GM23338 (cell line): ENCODE measurements around the gene TRPC4.

Source experiments
- CTCF ChIP-seq, 2 experiments: fragments of 200-600 bp in 1 of 2; sonication (generic) in 1 of 2; conservative IDR thresholded peaks; 2 replicates each; pipeline versions ENCODE4 v1.5.1 to v1.6.1; 2016 to 2017; ENCODE audit warnings: antibody characterized with exemption in 2 of 2, low read depth in 2 of 2, mild to moderate bottlenecking in 2 of 2, moderate library complexity in 1 of 2
- EZH2 ChIP-seq: fragments of 200-600 bp; sonication (generic); IDR thresholded peaks from one replicate; pipeline ENCODE4 v1.8.0; 2017; ENCODE audit warnings: antibody characterized with exemption, mild to moderate bottlenecking, low read depth; ENCODE audit not compliant: unreplicated experiment
- POLR2AphosphoS5 ChIP-seq: IDR thresholded peaks from 2 replicates; pipeline ENCODE4 v1.6.1; 2016; ENCODE audit warnings: antibody characterized with exemption, low read depth

- no peak for TF ChIP-seq CTCF (conservative IDR thresholded peaks at IDR 0.05; ENCODE audit: low read depth in 2 of 2)
- no peak for TF ChIP-seq POLR2AphosphoS5
- TF ChIP-seq EZH2 = no peak
Observed at GRCh38 chr13:37910790-37911189, 41.2 kb upstream of the TRPC4 start.
